ENCODE data around the gene ARHGAP31. TPM values are rescaled to one million over a fixed set of nuclear protein-coding genes. Genes with fewer than 3 reads are reported as not detected.

Gene ARHGAP31
- total RNA-seq, 4 donors from 2014 or later: 40.0 to 78.9 (median 55.0) TPM

DNA sequence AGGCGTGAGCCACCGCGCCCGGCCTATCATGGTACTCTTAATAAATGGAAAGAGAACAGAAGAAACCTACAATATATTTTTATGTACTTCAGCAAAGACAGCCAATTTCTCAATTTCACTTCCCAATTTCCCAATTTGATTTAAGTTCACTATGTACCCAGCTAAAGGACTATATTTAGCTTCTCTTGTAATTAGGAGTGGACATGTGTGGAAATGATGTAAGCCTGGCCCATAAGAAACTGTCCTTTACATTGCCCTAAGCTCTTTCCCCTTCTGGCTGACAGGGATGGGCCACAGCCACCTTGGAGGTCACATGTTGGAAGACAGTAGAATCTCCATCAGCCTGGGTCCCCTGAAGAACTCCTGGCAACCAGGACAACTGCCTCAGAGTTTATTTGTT is 163.1 kb downstream of the ARHGAP31 start:
- Histone ChIP-seq H3K36me3 (peaks cover 27 to 28% of the 10 kb centered on the region in 2 donors), H3K9me3 (no peaks in the 10 kb centered on the region), H3K4me3 (replicated peaks in 1 of 3) (no peak overlapping the region), H3K27ac (no peak overlapping the region), H3K4me1 (peaks cover 0 to 12% of the 10 kb centered on the region in 2 donors), H3K27me3 (no peaks in the 10 kb centered on the region)
- TF ChIP-seq, protein P1, sequence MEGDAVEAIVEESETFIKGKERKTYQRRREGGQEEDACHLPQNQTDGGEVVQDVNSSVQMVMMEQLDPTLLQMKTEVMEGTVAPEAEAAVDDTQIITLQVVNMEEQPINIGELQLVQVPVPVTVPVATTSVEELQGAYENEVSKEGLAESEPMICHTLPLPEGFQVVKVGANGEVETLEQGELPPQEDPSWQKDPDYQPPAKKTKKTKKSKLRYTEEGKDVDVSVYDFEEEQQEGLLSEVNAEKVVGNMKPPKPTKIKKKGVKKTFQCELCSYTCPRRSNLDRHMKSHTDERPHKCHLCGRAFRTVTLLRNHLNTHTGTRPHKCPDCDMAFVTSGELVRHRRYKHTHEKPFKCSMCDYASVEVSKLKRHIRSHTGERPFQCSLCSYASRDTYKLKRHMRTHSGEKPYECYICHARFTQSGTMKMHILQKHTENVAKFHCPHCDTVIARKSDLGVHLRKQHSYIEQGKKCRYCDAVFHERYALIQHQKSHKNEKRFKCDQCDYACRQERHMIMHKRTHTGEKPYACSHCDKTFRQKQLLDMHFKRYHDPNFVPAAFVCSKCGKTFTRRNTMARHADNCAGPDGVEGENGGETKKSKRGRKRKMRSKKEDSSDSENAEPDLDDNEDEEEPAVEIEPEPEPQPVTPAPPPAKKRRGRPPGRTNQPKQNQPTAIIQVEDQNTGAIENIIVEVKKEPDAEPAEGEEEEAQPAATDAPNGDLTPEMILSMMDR (IDR thresholded peaks at IDR 0.05): no peak
- TF ChIP-seq POLR2A (IDR thresholded peaks at IDR 0.05): no peak
- WGBS, 2 donors: 73 to 97% methylated on average over 4 of the region's 4 CpGs
- intact Hi-C loops (cut with DNase I): no loop called here
- DNase-seq: no peak

DNA sequence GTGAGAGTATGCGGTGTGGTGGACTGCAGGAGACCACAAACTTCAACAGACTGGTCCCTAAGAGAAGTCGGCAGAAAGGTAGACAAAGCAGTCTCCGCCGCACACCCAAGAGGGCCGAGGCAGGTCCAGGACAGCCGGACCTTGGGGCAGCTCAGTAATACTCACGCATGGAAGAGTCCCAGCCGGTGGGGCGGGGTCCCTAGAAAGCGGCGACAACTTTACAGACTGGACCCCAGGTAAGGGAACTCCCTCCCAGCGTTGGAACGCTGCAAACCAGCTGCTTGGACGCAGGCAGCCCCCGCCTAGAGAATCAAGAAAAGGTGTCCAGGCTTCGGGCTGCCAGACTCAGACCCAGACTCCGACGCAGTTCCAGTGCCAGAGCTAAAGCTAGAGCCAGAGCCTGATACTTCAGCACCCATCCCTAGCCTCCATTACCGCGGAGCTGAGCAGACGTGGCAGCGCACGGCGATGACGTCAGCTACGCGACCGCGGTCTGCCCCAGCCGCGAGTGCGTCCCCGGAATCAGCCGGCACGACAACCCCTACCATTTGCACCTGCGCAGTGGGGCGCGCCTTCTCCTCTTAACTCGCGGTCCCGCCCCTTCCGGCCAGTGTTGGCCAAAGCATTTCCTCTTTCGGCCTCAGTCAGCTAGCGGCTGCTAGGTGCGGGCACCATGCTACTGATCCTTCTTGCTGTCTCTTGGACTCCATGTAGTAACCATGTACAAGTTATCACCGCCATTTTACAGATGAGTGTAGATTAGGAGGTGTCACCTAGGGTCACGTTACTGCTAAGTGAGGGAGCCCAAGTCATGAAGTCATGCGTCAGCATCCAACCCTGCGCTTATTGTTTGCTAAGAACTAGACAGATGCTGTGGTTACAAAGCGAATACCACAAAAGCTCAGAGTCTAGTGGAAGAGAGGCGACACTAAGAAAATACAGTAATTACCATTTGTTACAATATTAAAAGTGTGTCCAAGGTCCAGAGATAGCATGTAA is 169.3 kb downstream of the ARHGAP31 start, which contains the start of gene TMEM39A:
Gene TMEM39A, minus strand, starts transcription at position 445 of the 999 bp plus-strand sequence. CDS start 1,541 bp downstream, outside the sequence.
- peak within 1 kb of the TSS; percentile 83 to 85 (median 85) for H3K27ac ChIP-seq
- peaks cover 3 to 9% of the 10 kb centered on the region in 2 donors for H3K36me3 ChIP-seq
- no peaks in the 10 kb centered on the region for H3K9me3 ChIP-seq
- H3K27me3 ChIP-seq: no peaks in the 10 kb centered on the region
- H3K4me3 ChIP-seq (replicated peaks in 1 of 3): peak within 1 kb of the TSS; percentile 87 to 97 (median 89)
- 5 to 6% methylated on average over 46 to 48 of the region's 51 CpGs for WGBS, 2 donors
- peak; percentile 100 for DNase-seq
- intact Hi-C loops (cut with DNase I): loop anchor here (10.0 kb wide), 1 partner anchor 189 kb away; no protein-coding TSS in a partner anchor
- peaks cover 0 to 25% of the 10 kb centered on the region in 2 donors for H3K4me1 ChIP-seq
- TF ChIP-seq, protein P1 (IDR thresholded peaks at IDR 0.05): peak in 2 of 6 experiments; percentile 33
- peak in 1 of 2 donors; percentile 91 for TF ChIP-seq POLR2A (IDR thresholded peaks at IDR 0.05)

DNA sequence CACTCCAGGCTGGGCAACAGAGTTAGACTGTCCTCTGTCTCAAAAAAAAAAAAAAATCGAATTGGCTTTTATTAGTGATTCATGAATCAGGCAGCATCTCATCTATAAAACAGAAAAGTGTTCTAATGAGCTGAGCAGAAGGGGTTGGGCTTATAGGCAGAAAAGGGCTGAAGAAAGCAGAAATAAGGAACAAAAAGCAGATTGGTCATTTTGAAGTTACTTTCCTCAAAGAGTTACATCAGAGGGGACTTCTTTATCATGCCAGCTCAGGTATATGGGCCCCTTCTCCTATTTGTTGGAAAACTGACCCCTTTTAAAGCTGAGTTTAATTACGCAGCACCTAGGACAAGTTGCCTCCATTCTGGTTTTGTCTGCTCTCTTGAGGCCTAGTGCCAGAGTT is 173.9 kb downstream of the ARHGAP31 start:
- 90 to 97% methylated on average over 2 of the region's 2 CpGs for WGBS, 2 donors
- peaks cover 8 to 24% of the 10 kb centered on the region in 2 donors for H3K4me1 ChIP-seq
- H3K4me3 ChIP-seq (replicated peaks in 1 of 3): no peak overlapping the region
- intact Hi-C loops (cut with DNase I): loop anchor here (10.0 kb wide), 1 partner anchor 193 kb away; no protein-coding TSS in a partner anchor
- H3K36me3 ChIP-seq: no peaks in the 10 kb centered on the region
- H3K27me3 ChIP-seq: no peaks in the 10 kb centered on the region
- DNase-seq: no peak
- H3K9me3 ChIP-seq: no peaks in the 10 kb centered on the region
- peak overlapping the region in 2 of 3 donors; percentile 46 to 51 for H3K27ac ChIP-seq
- no peak for TF ChIP-seq POLR2A (IDR thresholded peaks at IDR 0.05)

DNA sequence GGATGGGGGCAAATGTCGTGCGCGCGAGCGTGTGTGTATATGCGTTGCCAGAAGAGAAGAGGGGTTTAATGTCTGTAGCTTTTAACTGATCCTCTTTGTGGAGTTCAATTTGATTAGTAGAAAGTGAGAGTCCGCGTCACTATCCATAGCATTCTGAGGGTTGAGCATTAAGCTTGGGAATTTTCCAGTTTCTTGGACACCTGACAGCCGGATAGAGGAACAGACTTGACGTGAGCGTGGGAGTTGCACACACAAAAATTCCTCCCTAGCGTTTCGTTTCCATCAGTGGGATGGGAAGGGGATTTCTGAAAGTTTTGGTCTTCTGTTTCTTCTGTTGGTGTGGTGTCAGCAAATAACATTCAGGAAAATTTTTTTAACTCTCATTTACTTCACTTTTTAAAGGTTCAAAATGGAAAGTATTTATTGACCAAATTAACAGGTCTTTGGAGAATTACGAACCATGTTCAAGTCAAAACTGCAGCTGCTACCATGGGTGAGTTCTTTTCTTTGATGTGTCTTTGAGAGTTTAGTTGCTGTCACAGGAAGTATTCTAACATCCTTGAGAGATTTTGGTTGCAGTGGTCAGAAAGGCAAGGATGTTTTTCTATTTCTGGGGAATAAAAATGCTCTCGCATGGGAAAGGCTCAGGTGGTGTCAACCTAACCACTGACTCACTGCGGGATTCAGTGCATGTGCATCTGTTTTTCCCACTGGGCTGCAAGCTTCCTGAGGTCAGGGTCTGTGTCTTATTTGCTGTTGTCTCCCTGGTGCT is 175.4 kb downstream of the ARHGAP31 start:
- H3K27ac ChIP-seq: no peak overlapping the region
- H3K9me3 ChIP-seq: no peaks in the 10 kb centered on the region
- 12 to 14% methylated on average over 16 of the region's 16 CpGs for WGBS, 2 donors
- DNase-seq: no peak
- H3K27me3 ChIP-seq: no peaks in the 10 kb centered on the region
- TF ChIP-seq POLR2A (IDR thresholded peaks at IDR 0.05): no peak
- TF ChIP-seq, protein P1 (IDR thresholded peaks at IDR 0.05): no peak
- H3K36me3 ChIP-seq: no peaks in the 10 kb centered on the region
- peaks cover 8 to 16% of the 10 kb centered on the region in 2 donors for H3K4me1 ChIP-seq
- peak overlapping the region; percentile 60 to 97 (median 76) for H3K4me3 ChIP-seq (replicated peaks in 1 of 3)
- intact Hi-C loops (cut with DNase I): loop anchor here (10.0 kb wide), 1 partner anchor 195 kb away; no protein-coding TSS in a partner anchor

Small RNA genes lying within 50 kb of the gene (small RNA-seq; reads per million reads assigned to genes)
- not detected for gene RNU6-1127P

Other genes starting within 250 kb of the ARHGAP31 start
- gene TEX55, start 148.2 kb upstream of the ARHGAP31 start, total RNA-seq: under 1 TPM in 1 of 4 donors, not detected in 3; 0.27 TPM
- not detected for gene UPK1B, start 120.8 kb upstream of the ARHGAP31 start, total RNA-seq
- gene B4GALT4, start 53.5 kb upstream of the ARHGAP31 start, total RNA-seq: 10 to 100 TPM; 18.8 to 23.5 (median 21.3) TPM
- gene TMEM39A, start 169.2 kb downstream of the ARHGAP31 start, total RNA-seq: 10 to 100 TPM; 48.1 to 84.1 (median 59.8) TPM
- 10 to 100 TPM in 2 of 4 donors, 1 to 10 TPM in 2; 9.4 to 14.2 (median 10.3) TPM for gene POGLUT1, start 174.6 kb downstream of the ARHGAP31 start, total RNA-seq
- 10 to 100 TPM; 34.2 to 78.5 (median 48.6) TPM for gene TIMMDC1, start 204.2 kb downstream of the ARHGAP31 start, total RNA-seq